GM19324 (cell line): ENCODE measurements around the gene RAPGEF2.
"Not testable (repeated sequence)": the region's sequence is repeated elsewhere in the genome, so short reads cannot be mapped to it uniquely, and the experiment has no call there.

Experiments
- ATAC-seq: cut with Tn5 transposase; IDR thresholded peaks from one replicate; pipeline ENCODE4 v1.9.1; 2021; ENCODE audit warnings: mild to moderate bottlenecking, moderate library complexity; ENCODE audit not compliant: unreplicated experiment, low FRiP score

The RAPGEF2 gene, protein sequence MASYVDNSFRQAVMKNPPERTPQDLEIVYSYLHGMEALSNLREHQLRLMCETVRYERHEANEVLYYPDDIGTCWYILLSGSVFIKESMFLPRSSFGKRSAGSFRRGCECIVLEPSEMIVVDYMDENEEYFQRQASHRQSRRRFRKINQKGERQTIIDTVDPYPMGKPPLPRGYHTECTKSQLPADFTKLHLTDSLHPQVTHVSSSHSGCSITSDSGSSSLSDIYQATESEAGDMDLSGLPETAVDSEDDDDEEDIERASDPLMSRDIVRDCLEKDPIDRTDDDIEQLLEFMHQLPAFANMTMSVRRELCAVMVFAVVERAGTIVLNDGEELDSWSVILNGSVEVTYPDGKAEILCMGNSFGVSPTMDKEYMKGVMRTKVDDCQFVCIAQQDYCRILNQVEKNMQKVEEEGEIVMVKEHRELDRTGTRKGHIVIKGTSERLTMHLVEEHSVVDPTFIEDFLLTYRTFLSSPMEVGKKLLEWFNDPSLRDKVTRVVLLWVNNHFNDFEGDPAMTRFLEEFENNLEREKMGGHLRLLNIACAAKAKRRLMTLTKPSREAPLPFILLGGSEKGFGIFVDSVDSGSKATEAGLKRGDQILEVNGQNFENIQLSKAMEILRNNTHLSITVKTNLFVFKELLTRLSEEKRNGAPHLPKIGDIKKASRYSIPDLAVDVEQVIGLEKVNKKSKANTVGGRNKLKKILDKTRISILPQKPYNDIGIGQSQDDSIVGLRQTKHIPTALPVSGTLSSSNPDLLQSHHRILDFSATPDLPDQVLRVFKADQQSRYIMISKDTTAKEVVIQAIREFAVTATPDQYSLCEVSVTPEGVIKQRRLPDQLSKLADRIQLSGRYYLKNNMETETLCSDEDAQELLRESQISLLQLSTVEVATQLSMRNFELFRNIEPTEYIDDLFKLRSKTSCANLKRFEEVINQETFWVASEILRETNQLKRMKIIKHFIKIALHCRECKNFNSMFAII (N-terminal part only)

DNA sequence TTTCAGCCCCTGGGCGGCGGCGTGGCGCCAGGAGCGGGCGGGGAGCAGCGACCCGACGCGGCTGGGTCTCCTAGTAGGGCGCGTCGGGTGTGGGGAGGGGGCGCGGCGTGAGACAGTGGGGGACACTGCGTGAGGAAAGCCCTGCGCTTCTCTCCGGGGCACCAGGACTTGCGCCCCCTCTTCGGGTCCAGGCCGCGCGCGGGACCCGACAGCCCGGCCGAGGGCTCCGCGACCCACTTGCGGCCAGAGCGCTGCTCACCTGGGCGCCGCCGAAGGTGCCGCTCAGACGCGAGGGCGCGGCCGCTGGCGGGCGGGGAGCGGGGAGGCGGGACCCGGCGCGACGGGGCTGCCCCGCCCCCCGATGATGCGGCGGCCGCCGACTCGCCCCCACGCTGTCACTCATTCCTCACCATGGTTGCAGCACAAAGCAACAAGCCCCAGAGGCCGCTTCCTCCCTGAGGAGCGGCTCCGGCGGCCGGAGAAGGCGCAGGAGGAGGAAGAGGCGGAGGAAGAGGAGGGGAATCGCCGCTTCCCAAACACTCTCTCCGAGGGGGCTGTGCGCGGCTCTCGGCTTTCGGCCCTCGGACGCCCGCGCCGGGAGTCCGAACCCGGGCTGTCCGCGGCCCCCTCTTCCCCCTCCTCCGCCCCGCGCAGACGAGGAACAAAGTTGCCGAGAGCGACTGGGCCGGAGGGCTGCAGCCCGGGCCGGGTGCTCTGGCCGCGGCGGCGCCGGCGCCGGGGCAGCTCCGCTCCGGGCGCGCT is at the start of gene RAPGEF2:
Gene RAPGEF2 (plus strand): TSS at position 458 of the 762 bp plus-strand sequence. CDS start 1,084 bp downstream, outside the sequence.
- peak; percentile 87 for ATAC-seq

DNA sequence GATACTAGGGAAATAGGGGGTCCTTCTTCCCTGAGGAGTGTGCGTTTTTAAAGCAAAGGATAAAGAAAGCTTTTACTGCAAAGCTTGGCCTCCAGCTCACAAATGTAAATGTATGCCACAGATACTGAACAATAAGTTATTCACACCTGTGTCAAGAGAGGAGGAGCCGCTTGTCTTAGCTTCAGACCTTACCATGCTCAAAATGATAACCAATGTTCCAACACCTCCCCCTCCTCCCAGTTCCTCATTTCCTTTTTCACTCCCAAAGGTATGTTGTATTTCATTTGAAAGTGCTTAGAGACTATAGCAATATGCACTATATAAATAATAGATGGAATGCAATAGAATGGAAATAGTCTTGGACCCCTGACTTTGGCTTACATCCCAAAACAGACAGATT is 47.0 kb upstream of the RAPGEF2 start:
- ATAC-seq, result no peak

DNA sequence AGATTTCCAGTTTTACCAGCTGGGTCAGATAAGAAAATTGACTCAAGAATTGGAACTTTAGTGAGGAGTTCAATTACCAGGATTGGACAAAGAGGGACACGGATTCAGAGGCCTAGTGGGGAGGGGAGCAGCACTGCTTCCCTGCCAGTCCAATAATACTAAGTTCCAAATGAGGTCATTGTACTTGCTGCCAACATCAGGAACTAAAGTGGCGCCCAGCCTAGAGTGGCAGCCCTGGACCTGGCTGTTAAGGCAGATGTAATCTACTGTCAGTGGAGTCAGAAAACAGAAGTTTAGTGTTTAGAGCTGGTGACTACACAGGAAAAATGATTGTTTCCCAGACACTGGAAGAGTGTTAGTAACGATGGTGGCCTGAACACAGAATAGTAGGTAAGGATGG is 42.7 kb upstream of the RAPGEF2 start:
- ATAC-seq, result no peak

GRCh38 chr4:159062381-159062780 is 40.5 kb upstream of the RAPGEF2 start:
- ATAC-seq, result no peak

GRCh38 chr4:159065513-159066240 is 37.2 kb upstream of the RAPGEF2 start:
- no peak for ATAC-seq

- not testable (repeated sequence) for ATAC-seq
Observed at GRCh38 chr4:159068139-159068538, 34.7 kb upstream of the RAPGEF2 start.

- ATAC-seq, result no peak
Observed at GRCh38 chr4:159069922-159070321, 33.0 kb upstream of the RAPGEF2 start.

- no peak for ATAC-seq
Observed at GRCh38 chr4:159070742-159071141, 32.1 kb upstream of the RAPGEF2 start.

DNA sequence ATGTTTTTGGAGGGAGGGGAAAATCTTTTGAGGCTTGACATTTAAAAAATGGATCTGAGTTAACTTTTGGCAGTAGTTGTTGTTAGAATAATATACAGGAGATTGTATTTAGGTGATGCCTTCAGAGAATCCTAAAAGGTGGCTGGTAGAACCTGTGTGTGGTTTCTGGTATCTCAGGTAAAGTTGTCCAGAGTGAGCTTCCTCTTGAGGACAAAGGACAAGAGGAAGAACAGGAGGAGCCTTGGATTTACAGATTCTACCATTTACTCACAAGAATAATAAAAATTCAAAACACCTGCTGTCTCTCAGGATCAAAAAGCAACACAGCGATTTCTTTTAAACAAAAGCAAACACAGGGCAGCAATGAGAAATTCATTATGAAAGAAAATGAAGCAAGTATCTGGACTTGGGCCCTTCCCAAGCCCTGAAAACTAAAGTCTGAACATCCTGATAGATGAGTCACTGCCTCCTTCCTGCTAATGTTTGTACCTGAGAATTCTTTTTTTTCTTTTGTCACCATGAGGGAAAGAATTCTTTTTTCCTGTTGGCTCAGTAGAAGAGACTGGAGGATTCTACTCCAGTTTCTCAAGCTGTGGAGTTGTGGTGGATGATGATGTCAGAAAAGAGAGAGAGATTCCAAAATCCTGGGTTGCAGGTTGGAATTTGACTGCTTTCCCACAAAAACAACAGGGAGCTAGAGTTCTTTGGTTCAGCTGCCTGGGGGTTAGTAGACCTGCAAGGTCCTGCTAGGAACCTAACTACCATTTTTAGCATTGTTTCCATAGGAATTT is 31.5 kb upstream of the RAPGEF2 start:
- no peak for ATAC-seq

GRCh38 chr4:159071969-159072765 is 30.7 kb upstream of the RAPGEF2 start:
- ATAC-seq, result no peak

DNA sequence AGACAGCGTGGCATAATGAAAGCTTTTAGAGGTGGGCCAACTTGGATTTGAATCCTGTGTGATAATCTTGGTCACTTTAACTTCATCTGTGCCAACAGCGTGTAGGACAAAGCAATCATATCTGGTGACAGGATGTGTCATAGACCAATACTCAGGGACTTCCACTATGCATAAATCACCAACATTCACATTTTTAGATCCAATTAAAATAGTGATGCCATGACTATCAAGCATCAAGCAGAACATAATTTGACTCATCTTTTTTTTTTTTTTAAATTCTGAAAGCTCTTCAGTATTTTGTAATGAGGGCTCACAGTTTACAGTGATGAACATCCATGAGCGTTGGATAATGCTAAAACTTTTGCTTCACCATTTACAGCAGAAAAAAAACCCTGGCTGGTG is 27.3 kb upstream of the RAPGEF2 start:
- no peak for ATAC-seq

DNA sequence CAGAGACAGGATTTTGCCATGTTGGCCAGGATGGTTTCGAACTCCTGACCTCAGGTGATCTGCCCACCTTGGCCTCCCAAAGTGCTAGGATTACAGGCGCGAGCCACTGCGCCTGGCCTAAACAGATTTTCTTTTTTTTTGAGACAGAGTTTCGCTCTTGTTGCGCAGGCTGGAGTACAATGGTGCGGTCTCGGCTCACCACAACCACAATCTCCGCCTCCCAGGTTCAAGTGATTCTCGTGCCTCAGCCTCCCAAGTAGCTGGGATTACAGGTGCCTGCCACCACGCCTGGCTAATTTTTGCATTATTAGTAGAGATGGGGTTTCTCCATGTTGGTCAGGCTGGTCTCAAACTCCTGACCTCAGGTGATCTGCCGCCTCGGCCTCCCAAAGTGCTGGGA is 25.9 kb upstream of the RAPGEF2 start:
- not testable (repeated sequence) for ATAC-seq

- peak; percentile 86 for ATAC-seq
Observed at GRCh38 chr4:159077702-159078495, 25.0 kb upstream of the RAPGEF2 start.

GRCh38 chr4:159079074-159079473 is 23.8 kb upstream of the RAPGEF2 start:
- no peak for ATAC-seq

DNA sequence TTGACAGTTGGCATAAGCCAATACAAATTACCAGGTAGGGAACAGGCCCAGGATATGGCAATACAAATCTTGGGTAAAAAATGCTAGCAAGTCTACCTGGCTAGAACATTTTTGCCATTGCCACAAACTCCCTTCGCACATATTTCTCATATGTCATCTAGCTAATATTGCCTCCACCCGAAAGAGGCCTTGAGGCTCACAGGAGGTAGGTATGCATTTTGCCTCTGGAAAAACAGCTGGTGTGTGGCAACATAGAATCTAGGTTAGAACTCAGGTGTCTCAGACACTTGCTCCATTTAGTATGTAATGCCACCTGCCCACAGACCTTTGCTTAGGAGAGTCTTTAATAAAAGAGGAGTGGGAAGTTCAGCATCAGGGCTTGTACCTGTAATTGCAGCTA is 16.3 kb upstream of the RAPGEF2 start:
- ATAC-seq, result no peak

DNA sequence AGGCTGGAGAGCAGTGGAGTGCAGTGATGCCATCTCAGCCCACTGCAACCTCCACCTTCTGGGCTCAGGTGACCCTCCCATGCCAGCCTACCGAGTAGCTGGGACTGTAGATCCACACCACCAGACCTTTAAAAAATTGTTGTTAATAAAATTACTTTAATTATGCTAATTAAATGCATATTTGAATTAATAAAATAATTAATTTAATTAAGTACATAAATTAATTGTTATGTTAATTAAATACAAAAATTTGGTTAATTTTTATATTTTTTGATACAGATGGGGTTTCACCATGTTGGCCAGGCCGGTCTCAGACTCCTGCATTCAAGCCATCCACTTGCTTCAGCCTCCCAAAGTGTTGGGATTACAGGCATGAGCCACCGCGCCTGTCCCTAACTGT is 12.6 kb upstream of the RAPGEF2 start:
- ATAC-seq, result no peak

GRCh38 chr4:159094156-159094555 is 8.7 kb upstream of the RAPGEF2 start:
- ATAC-seq, result not testable (repeated sequence)
